Activated CD4-positive, CD25-positive, alpha-beta regulatory T cell treated with anti-CD3 and anti-CD28 coated beads, Interleukin-2, amount 50 U/mL, for 24 hours (primary cell): ENCODE data around the gene DBNL.
"Not testable (repeated sequence)": the region's sequence is repeated elsewhere in the genome, so short reads cannot be mapped to it uniquely, and the experiment has no call there.

Experiments
- ATAC-seq, 2 donors: fragments of 150-1000 bp; cut with Tn5 transposase; one replicate each; pipeline ENCODE4 v1.10.0; 2021; ENCODE audit warnings: mild to moderate bottlenecking in 1 of 2, moderate library complexity in 1 of 2

Gene DBNL

DNA sequence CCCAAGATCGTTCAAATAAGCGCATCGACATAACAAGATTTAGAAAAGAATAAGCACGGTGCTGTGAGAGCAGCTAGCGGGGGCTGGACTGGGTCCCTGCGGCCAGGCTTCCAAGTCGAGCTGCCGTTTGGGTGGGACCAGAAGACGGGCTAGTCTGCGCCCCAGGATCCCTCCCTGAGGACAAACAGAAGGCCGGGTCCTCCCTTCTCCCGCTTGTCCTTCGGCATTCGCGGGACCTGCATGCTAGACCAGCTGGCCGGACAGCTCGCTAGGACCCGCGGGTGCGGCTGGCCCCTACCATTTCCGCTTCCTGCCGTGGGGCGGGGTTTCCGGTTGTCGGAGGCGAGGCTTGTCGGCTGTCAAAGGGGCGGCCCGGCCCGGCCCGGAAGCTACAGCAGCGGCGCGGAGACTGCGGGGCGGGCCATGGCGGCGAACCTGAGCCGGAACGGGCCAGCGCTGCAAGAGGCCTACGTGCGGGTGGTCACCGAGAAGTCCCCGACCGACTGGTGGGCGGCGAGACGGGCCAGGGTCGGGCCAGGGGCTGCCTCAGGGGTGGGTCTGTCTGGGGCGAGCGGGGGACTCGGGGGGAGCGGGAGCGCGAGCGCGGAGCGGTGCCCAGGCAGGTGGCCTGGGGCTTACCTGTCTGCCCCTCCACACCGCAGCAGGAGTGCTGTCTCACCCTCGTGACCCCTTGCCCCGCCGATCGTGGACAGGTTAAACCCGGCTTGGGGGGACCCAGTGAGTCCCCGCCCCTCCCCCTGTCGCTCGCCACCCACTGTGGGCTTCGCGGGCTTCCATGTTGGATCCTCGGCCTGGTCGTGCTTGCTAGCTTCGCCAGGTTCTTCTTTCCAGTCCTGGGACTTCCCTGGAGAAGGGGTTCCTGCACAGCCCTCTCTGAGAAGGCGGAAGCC lies at the start of gene DBNL:
TSS of gene DBNL (plus strand) at position 388 of the 911 bp plus-strand sequence. CDS start at position 424, 36 bp downstream.
- ATAC-seq, result peak; percentile 70 to 73

DNA sequence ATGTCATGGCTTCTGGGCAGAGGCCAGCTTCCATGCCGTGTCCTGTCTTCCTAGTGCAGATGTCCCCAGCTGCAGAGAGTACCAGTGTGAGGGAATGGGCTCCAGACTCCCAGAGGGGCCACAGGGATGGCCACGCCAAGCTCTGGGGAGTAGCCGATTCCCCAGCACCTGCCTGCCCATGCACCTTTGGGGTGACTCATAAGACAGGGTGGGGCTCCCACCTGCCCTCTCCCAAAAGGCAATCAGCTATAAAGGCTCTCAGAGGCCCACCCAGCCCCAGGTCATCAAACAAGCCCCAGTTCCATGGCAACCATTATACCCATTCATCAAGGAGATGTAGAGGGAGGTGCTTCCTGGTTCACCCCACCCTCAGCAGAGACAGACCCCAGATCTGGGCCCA lies 47.0 kb upstream of the DBNL start, which contains the start of gene SPDYE1:
TSS of gene SPDYE1 (plus strand) at position 366 of the 400 bp plus-strand sequence. CDS start 2,053 bp downstream, outside the sequence.
- ATAC-seq, result not testable (repeated sequence)

DNA sequence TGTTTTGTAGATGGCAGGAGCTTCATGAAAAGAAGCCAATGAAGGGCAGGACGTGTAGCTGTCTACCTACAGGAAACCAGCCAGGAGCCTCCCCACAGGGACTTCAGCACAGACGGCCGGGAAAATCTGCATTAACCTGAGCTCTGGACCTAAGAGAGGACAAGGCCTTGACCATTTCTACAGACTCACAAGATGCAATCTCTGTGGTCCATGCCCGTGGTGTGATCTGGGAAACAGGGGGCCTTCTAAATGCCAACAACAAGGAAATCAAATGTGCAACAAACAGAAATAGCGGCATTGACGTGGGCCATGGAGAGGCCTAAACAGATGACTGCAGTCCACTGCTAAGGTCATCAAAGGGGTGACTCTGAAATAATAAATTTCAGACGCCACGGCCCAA lies 32.4 kb upstream of the DBNL start:
- ATAC-seq, result not testable (repeated sequence)

DNA sequence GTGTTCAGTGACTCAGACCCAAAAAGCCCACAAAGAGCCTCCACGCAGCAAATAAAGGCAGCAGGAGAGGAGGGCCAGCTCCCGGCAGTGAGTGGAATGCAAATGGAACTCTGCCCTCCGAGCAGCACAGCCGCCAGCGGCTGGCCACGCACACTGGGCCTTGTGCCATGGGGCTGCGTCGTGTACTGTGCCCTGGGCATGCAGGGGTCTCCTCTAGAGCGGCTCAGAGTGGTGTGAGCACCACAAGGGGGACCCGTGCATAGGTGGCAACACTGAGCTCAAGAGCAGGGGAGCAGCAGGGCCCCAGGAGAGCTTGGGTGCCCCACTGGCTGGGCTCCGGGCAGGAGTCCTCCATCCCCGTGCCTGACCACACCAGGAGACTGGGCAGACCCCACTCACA lies 29.4 kb upstream of the DBNL start:
- not testable (repeated sequence) for ATAC-seq

DNA sequence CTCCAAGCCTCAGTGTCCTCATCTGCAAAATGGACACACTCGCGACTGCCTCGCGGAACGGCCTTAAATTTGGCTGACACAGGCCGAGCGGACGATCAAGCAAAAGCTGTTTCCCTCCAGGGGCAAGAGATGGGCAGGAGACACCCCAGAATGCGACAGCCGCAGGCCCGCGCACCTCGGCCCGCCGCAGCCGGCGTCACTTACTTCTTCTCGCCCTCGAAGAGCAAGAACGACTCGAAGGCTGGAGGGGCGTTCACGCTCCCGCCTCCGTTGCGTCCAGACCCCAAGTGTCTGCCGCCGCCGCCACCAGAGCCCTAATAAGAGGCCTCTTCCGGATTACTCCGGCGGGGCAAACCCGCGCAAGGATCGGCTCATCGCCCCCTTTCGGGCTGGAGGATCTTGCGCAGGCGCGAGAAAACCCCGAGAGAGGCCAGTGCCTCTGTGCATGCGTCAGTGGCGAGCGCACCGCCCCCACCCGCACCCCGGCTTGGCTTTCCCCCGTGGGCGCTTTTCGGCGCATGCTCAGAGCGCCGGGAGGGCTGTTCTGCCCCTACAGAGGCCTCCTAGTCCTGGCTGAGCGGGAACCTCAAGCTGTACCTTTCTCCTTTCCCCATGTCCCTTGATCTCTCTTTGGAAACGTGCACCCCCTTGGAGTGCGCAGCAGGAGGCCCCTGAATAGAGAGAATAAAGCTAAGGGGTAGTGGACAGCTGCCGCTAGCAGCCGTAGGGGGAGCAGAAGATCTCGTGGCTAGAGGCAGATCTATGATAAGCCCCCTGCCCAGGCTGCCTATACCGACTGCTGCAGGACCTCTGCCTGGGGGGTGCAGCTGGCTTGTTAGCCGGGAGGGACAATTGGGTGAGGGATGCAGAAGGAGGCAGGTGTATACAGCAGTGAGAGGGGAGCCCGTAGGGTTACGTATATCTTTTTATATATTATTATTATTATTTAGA lies 25.4 kb upstream of the DBNL start:
- peak; percentile 91 for ATAC-seq

DNA sequence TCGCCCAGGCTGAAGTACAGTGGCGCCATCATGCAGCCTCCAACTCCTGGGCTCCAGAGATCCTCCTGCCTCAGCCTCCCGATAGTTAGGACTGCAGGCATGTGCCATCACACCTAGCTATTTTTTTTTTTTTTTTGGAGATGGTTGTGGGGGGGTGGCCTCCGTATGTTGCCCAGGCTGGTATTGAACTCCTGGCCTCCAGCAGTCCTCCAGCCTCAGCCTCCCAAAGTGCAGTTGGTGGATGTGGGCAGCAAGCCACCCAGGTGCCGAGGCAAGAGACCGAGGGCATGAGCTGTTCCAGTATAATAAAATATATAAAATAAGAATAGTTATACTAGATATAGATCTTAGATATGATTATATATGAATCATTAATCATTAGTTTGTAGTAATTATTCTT lies 24.7 kb upstream of the DBNL start:
- ATAC-seq, result not testable (repeated sequence)

DNA sequence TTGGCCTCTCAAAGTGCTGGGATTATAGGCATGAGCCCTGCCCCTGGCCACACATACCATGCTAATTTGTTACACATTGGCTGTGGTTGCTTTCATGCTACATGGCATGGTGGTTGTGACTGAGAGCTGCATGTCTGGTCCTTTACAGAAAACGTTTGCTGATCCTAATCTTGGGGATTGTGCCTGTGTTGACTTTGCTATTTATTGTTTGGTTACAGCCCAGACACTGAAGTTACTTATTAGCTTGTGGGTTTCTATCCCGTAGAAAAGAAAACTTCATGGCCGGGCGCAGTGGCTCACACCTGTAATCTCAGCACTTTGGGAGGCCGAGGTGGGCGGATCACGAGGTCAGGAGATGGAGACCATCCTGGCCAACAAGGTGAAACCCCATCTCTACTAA lies 22.4 kb upstream of the DBNL start:
- not testable (repeated sequence) for ATAC-seq

DNA sequence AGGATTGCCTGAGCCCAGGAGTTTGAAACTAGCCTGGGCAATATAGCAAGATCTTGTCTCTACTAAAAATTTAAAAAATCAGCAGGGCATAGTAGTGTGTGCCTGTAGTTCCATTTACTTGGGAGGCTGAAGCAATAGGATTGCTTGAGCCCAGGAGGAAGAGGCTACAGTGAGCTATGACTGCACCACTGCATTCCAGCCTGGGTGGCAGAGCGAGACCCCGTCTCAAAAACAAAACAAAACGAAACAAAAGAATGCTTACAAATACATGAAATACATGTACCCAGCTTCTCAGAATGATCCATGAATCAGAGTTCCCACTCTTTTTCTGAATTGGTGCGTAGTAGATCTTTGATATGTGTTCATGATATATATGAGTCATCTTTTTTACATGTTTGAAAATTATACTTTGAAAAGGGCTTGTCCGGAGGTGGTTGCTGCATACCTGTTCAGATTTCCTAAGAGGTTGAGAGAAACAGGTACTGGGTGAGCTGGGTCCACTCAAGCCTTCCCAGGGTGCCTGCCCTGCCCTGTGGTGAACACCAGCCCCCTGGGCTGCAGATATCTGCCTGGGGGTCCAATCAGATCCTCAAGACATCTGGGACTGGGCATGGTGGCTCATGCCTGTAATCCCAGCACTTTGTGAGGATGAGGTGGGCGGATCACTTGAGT lies 21.6 kb upstream of the DBNL start:
- peak; percentile 50 to 63 for ATAC-seq

DNA sequence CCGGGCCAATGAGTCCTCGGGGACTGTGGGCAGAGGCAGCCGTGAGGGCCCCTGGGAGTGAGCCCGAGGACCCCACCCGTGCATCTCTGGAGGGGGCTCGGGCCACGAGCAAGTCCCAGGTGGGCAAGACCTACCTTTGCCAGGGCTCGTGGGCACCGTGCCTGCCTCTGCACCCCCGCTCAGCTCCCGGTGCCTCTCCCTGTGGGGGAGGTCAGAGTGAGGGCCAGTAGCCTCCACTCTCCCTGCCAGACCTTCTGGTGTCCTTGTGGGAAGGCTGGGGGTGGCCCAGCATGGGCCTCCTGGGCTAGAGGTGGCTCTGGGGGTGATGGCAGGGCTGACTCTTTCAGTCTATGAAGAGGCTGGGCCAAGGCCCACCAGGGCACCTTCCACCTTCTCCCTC lies 15.1 kb upstream of the DBNL start:
- ATAC-seq, result not testable (repeated sequence)

DNA sequence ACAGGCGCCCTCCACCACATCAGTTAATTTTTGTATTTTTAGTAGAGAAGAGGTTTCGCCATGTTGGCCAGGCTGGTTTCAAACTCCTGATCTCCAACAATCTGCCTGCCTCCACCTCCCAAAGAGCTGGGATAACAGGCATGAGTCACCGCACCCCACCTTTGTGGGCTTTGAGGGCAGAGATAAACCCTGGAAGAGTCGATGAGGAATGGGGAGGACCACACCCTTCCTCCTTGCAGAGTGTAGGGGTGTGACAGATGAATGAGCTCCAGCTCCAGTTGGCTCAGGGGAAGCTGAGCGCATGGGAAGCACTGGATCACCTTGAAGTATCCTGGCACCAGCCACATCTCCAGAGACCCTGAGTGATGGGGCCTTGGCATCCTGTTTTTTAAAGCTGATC lies 14.5 kb upstream of the DBNL start:
- not testable (repeated sequence) for ATAC-seq

DNA sequence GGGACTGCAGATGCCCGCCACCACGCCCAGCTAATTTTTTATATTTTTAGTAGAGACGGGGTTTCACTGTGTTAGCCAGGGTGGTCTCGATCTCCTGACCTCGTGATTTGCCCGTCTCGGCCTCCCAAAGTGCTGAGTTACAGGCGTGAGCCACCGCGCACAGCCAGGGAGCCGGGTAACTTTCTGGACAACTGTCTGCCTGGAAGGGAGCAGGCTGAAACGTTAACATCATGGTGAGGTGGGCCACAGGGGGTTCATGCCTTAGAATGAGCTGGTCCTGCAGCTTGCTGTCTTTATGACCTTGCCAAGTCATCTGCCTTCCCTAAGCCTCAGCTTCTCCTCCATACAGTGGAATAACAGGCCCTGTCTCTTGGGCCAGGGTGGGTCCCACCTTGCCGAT lies 13.2 kb upstream of the DBNL start:
- not testable (repeated sequence) for ATAC-seq

DNA sequence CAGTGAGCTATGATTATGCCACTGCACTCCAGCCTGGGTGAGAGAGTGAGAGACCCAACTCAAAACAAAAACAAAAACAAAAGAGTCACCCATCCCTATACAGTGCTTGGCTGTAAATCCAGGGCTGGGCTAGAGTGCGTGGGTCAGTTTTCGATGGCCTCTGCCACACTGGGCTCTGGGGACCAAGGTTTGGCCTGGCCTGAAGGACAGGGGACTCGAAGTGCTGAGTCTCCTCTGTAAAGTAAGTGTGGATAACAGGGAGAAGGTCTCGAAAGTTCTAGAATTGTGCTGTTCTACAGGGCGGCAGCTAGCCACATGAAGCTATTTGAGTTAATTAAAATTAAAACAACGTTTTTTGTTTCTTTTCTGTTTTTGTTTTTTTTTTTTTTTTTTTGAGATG lies 12.5 kb upstream of the DBNL start:
- ATAC-seq, result not testable (repeated sequence)

DNA sequence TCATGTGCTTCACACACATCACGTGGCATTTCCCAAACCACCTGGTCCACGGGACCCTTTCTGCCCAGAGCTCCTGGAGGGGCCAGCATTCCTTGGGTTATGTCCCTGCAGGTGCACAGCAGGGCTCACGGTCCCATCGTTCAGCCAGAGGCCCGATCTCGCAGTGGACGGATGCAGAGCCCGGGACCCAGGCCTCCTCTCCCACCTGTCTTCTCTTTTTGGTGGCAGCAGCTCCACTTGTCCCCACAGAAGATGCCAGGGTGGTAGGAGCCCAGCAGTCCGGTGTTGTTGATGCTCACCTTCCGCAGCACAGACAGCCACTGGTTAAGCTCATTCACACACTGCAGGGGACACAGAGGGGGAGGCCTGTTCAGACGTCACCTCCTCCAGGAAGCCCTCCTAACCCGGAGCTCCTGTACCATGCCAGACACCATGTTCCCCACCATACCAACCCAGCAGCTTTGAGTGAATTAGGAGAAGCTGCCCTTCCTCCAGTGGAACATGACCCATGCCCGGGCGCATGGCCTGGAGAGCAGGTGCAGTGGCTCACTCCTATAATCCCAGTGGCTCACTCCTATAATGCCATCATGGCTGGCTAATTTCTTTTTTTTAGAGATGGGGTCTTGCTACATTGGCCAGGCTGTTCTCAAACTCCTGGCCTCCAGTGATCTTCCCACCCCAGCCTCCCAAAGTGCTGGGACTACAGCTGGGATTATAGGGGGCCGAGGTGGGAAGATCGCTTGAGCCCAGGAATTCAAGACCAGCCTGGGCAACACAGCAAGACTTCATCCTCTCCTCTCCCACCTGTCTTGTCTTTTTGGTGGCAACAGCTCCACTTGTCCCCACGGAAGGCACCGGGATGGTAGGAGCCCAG lies 10.3 kb upstream of the DBNL start:
- ATAC-seq, result not testable (repeated sequence)

DNA sequence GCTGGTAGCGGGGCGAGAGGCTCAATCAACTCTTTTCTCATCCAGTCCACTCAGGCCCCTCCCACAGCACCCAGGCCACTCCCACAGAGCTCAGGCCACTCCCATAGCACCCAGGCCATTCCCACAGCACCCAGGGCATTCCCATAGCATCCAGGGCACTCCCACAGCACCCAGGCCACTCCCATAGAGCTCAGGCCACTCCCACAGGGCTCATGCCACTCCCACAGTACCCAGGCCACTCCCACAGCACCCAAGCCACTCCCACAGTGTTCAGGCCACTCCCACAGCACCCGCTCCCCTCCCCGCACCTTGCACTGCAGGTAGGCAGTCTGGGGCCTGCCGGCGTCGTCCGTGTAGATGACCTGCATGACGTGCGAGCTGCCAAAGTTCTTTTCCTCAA lies 8.1 kb upstream of the DBNL start:
- peak; percentile 7 to 8 for ATAC-seq

DNA sequence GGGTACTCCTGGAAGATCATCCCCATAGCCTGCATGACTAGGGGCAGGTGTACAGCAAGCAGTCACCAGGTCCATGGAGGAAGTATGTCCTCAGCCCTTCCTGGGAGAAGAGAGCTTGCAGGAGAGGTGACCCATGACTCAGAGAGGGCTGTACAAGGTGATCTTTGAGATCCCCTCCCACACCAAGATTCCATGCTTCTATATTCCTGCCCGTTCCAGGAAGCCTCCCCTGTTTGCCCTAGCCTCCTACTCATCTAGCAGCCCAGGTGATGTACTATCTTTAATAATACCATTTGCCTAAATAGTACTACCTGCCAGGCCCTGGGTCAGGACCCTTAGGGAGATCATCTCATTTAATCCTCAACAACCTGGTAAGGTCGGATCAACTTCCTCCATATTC lies 6.6 kb upstream of the DBNL start:
- ATAC-seq, result not testable (repeated sequence)

DNA sequence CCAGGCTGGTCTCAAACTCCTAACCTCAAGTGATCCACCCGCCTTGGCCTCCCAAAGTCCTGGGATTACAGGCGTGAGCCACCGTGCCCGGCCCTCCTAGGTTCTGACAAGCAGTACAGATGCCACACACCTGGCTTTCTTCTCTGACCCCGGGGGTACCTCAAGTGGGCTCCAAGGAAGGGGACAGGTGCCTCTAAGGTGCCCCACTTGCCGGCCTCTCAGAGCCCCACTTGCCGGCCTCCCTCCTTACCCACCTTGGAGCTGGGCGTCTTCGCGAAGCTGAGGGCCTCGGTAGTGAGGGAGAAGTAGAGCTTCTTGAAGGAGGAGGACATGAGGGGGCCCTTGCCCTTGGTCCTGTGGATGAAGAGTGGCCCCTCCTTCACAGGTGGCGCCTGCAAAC lies 5.9 kb upstream of the DBNL start:
- not testable (repeated sequence) for ATAC-seq

DNA sequence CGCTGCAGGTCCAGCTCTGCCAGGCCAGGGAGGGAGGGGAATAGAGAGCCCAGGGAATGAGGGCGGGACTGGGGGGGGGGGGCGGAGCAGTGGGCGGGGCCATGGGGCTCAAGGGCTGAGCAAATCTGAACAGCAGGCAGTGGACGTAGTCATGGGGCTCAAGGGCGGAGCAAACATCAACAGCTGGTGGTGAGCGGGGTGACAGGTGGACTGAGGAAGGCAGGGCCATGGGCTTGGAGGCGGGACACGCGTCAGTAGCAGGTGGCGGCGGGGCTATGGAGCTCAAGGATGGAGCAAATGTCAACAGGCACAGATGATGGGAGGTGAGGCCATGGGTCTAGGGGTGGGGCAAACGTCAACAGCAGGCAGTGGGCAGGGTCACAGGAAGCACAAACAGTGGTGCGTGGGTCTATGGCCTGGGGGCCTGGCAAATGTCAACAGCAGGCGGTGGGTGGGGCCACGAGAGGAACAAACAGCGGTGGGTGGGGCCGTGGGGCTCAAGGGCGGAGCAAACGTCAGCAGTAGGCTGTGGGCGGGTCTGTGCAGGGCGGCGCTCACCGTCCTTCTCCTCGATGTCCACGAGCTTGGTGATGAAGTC lies 5.4 kb upstream of the DBNL start:
- ATAC-seq, result peak; percentile 53 to 60

DNA sequence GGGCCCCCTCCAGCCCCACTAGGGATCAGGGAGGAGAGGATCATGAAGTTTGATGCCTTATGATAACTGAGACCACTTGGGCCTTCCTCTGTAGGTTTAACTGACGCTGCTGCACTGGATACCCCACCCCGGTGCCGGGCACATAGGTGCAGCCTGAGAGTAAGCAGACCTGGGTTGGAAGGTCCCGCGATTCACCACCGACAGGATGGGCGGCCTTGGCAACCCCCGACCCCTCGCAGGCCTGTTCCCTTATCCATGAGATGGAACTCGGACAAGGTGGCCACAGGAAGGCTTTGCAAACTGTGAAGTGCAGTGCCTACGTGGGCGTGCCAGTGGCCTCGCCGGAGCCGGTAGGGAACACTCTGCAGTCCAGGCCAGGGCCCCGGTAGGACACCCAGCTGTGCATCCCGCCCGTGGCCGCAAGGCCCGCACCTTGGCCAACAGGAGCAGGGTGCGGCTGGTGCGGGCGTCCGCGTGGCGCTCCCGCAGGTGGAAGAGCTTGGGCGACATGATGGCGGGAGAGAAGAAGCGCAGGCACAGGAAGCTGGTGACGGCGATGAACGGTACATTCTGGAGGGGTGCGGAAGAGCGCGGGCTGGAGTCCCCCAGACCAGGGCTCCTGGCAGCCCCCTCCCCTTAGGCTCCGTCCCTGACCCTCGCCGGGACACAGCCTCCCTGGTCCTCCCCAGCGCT lies 4.6 kb upstream of the DBNL start:
- ATAC-seq, result peak; percentile 24 to 33

DNA sequence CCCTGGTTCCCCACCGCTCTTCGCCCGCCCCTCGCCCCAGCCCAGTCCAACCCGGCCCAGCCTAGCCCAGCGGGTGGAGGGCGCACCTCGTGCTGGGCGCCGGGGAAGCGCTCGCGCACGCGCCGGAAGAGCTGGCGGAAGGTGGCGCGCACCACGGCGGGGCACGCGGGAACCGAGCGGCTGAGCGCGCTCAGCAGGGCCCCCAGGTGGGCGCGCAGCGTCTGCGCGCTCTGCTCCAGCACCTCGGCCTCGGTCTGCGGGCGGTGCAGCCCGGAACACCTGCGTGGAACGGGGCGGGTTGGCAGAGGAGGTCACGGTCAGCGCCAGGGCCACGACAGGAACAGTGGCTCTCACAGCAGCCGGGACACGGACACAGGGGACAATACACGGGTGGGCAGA lies 4.0 kb upstream of the DBNL start:
- ATAC-seq, result peak; percentile 66 to 68

DNA sequence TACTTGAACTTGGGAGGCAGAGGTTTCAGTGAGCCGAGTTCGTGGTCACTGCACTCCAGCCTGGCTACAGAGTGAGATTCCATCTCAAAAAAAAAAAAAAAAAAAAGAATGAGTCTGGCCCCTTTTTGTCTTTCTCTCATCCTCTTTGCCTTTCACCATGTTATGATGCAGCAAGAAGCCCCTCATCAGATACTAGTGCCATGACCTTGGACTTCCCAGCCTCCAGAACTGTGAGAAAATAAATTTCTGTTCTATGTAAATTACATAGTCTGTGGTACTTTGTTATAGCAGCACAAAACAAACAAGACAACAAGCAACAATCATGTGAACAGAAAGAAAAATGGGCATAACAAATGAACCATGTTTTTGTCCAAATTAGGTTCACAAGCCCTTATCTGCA lies 2.3 kb upstream of the DBNL start:
- no peak for ATAC-seq
